Stimulated activated CD8-positive, alpha-beta memory T cell treated with anti-CD3 and anti-CD28 coated beads, Interleukin-15, amount 100 ng/mL, for 1 hour (primary cell): Measurements from ENCODE around the gene NME3.

ENCODE experiments used
- DNase-seq: peaks from one replicate; pipeline ENCODE4 v3.0.0-alpha.2; 2020; ENCODE audit warnings: low read depth

NME3 gene

GRCh38 chr16:1724491-1724890 lies 46.9 kb downstream of the NME3 start:
- DNase-seq = no peak

GRCh38 chr16:1723450-1724147 lies 47.7 kb downstream of the NME3 start:
- DNase-seq = peak; percentile 26

GRCh38 chr16:1721372-1721771 lies 50.0 kb downstream of the NME3 start:
- no peak for DNase-seq
